Measurements from ENCODE around the gene SERPINB1.
"Not testable (repeated sequence)": the region's sequence is repeated elsewhere in the genome, so short reads cannot be mapped to it uniquely, and the experiment has no call there.

SERPINB1 gene

GRCh38 chr6:2865694-2866151 lies 24.1 kb upstream of the SERPINB1 start:
- no peak for DNase-seq

GRCh38 chr6:2865270-2865669 lies 23.6 kb upstream of the SERPINB1 start:
- DNase-seq = no peak

GRCh38 chr6:2863901-2864300 lies 22.2 kb upstream of the SERPINB1 start:
- DNase-seq = no peak

GRCh38 chr6:2862712-2863181 lies 21.1 kb upstream of the SERPINB1 start:
- no peak for DNase-seq

- no peak for DNase-seq
Measured at GRCh38 chr6:2861822-2862164, 20.1 kb upstream of the SERPINB1 start.

- DNase-seq = no peak
Measured at GRCh38 chr6:2861060-2861821, 19.6 kb upstream of the SERPINB1 start.

GRCh38 chr6:2860706-2861059 lies 19.0 kb upstream of the SERPINB1 start:
- not testable (repeated sequence) for DNase-seq

- DNase-seq = not testable (repeated sequence)
Measured at GRCh38 chr6:2859798-2860705, 18.4 kb upstream of the SERPINB1 start.

- no peak for DNase-seq
Measured at GRCh38 chr6:2859185-2859700, 17.6 kb upstream of the SERPINB1 start.

GRCh38 chr6:2857580-2858337 lies 16.1 kb upstream of the SERPINB1 start:
- DNase-seq = peak; percentile 71

GRCh38 chr6:2857185-2857579 lies 15.5 kb upstream of the SERPINB1 start:
- DNase-seq = no peak

- no peak for DNase-seq
Measured at GRCh38 chr6:2855061-2855519, 13.4 kb upstream of the SERPINB1 start.

GRCh38 chr6:2854396-2854982 lies 12.8 kb upstream of the SERPINB1 start:
- DNase-seq = no peak

- DNase-seq = peak; percentile 76
Measured at GRCh38 chr6:2853769-2854395, 12.2 kb upstream of the SERPINB1 start.

- DNase-seq = not testable (repeated sequence)
Measured at GRCh38 chr6:2853378-2853768, 11.7 kb upstream of the SERPINB1 start.

GRCh38 chr6:2852921-2853322 lies 11.3 kb upstream of the SERPINB1 start:
- no peak for DNase-seq

- no peak for DNase-seq
Measured at GRCh38 chr6:2852514-2852855, 10.8 kb upstream of the SERPINB1 start.

GRCh38 chr6:2851727-2852513 lies 10.3 kb upstream of the SERPINB1 start:
- no peak for DNase-seq

- no peak for DNase-seq
Measured at GRCh38 chr6:2850538-2851113, 9.0 kb upstream of the SERPINB1 start.

GRCh38 chr6:2848851-2849250 lies 7.2 kb upstream of the SERPINB1 start:
- peak; percentile 66 for DNase-seq

GRCh38 chr6:2845880-2846208 lies 4.2 kb upstream of the SERPINB1 start:
- DNase-seq = no peak

Data from activated T-cell treated with anti-CD3 and anti-CD28 coated beads, Interleukin-2, amount 50 U/mL, for 1 hour (primary cell).